Muscle layer of colon (tissue), 2 donors: ENCODE measurements around the gene PTPRT.

ENCODE experiments used
- H3K27ac ChIP-seq: one replicate; pipeline ENCODE4 v1.7.0; 2013; ENCODE audit warnings: low read depth, mild to moderate bottlenecking, low read length, moderate library complexity
- H3K27me3 ChIP-seq, 2 donors: one replicate each; pipeline ENCODE4 v1.7.0; 2013; ENCODE audit warnings: low read length in 2 of 2, mild to moderate bottlenecking in 2 of 2; ENCODE audit not compliant: insufficient read depth in 2 of 2, control insufficient read depth in 1 of 2
- H3K36me3 ChIP-seq: one replicate; pipeline ENCODE4 v1.7.0; 2013; ENCODE audit warnings: mild to moderate bottlenecking, low read length; ENCODE audit not compliant: insufficient read depth
- H3K4me1 ChIP-seq: one replicate; pipeline ENCODE4 v1.7.0; 2013; ENCODE audit warnings: mild to moderate bottlenecking, low read length; ENCODE audit not compliant: insufficient read depth
- H3K4me3 ChIP-seq, 2 donors: one replicate each; pipeline ENCODE4 v1.7.0; 2013; ENCODE audit warnings: low read length in 2 of 2, low read depth in 1 of 2, mild to moderate bottlenecking in 1 of 2, moderate library complexity in 1 of 2
- H3K9ac ChIP-seq: one replicate; pipeline ENCODE4 v1.7.0; 2013; ENCODE audit warnings: low read length
- H3K9me3 ChIP-seq: one replicate; pipeline ENCODE4 v1.7.0; 2013; ENCODE audit warnings: mild to moderate bottlenecking, low read length
- donor health status: abdominal sarcoma.
- donor health status: Adenocarcinoma of cecum.

PTPRT gene

DNA sequence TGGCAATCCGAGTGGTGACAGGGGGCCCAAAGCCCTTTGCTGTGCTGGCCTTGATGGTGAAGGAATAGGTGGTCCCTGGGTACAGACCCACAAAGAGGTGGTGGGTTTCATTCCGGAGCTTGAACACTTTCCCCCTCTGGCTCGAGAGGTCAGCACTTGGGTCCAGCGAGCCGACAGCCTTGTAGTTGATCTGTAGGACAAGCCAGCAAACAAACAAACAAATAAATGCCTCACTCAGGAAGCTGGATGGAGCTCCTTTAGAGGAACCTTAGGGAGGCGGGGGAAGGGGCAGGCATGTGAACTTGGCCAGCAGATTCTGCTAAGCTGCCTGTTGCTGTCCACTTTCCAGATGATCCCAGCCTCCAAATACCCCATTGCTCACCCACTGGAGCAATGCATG lies 837.6 kb downstream of the PTPRT start:
- Histone ChIP-seq H3K27me3 (no peaks in the 10 kb centered on the region), H3K9me3 (no peaks in the 10 kb centered on the region), H3K36me3 (no peaks in the 10 kb centered on the region), H3K4me3 (no peak overlapping the region), H3K27ac (no peak overlapping the region), H3K4me1 (no peaks in the 10 kb centered on the region), H3K9ac (no peak overlapping the region)

DNA sequence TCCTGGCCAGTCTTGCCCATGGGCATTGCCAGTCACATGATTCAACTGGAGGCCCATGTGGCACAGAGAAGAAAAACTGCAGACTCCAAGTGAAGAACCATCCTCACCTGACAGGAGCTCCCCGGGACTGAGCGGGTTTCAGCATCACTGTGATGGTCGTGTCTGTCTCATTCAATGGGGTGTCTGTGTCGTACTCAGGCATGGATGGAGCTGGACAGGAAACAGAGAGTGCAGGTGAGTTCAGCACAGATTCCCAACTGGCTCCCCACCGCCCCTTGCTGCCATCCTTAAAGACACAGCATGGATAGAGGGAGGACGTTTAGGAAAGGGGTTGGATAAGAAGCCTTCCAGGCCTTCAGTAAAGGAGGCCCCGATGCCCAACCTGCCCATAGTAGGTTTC lies 839.2 kb downstream of the PTPRT start:
- H3K27me3 ChIP-seq: no peaks in the 10 kb centered on the region
- H3K36me3 ChIP-seq: no peaks in the 10 kb centered on the region
- H3K9me3 ChIP-seq: no peaks in the 10 kb centered on the region
- no peak overlapping the region for H3K9ac ChIP-seq
- H3K4me3 ChIP-seq: no peak overlapping the region
- H3K27ac ChIP-seq: no peak overlapping the region
- H3K4me1 ChIP-seq: no peaks in the 10 kb centered on the region

DNA sequence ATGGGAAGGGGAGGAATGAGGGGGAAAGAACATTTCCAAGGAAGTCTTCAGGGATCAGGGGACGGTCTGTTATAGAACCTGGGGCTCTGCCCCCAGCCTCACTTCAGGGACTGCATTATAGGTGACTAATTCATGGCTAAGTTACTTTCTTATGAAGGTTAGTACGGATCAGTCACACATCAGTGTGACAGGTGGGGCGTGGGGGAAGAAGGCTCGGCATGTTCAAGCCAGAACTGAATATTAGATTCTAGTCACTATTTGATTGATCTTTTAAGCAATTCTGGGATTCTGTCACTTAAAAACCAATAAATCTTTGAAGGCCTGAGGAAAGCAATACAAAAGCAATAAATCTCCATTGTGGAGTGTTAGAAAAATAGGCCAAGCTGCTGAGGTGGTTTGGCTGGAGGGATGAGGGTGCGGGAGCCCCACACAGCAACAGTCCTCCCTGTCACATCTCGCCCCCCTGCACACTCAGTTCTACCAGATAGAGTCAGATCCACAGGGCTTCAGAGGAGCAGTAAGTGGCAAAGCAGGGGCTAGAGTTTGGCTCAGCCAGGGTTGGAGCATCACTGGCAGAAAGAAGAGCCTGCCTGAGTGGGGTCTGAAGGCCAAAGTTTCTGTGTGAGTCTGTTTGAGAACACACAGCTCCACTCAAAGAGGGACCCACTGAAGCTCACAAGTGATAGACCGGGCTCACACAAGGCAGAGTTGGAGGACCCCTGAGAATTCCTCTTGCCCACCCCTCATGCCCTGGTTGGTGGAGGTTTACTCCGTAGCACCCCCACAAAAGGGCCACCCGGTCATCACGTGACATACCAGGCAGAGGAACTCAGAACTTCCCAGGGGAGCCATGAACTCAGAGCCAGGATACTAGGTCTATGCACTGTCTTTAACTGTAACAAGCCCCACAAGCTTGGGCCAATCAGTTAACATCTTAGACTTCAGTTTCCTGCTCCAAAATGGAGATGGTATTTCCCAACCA lies 843.2 kb downstream of the PTPRT start:
- Histone ChIP-seq H3K4me3 (no peak overlapping the region), H3K36me3 (no peaks in the 10 kb centered on the region), H3K4me1 (no peaks in the 10 kb centered on the region), H3K27ac (no peak overlapping the region), H3K9ac (no peak overlapping the region), H3K9me3 (no peaks in the 10 kb centered on the region), H3K27me3 (no peaks in the 10 kb centered on the region)

DNA sequence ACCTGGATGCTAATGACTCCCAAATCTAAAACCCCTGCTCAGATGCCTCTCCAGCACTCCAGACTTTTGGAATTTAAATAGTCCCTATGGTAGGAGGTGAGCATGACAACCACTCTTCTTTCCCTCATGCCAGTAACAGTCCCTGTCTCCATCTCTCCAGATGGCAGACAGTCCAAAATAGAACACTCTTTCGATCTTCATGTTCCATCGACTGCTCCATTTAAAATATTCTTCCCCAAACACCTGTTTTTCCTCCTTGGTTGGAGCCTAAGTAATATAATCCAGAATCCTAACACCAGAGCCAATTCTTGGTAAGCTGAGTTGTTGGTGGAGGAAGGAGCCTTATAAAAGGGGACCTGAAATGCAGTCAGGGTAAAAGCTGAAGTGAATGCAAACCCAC lies 848.1 kb downstream of the PTPRT start:
- Histone ChIP-seq H3K4me1 (no peaks in the 10 kb centered on the region), H3K27me3 (no peaks in the 10 kb centered on the region), H3K27ac (no peak overlapping the region), H3K9ac (no peak overlapping the region), H3K9me3 (no peaks in the 10 kb centered on the region), H3K4me3 (no peak overlapping the region), H3K36me3 (no peaks in the 10 kb centered on the region)

DNA sequence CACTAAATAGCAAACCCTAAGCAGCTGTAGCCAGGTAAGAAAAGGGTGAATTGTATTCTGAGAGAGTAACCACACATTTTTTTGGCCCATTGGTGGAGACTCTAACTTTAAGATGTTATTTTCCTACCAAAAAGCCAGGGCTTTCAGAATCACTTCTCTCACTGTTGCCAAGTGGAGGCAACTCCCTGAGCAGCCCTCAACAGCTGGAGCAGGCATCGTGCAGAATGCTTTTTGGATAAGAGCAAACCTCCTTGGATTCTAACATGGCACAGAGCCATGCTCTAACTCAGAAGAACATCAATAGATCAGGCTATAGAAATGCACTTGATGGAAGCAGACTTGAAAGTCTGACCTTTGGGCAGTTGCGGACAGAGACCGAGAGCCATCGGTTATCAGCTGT lies 849.3 kb downstream of the PTPRT start:
- Histone ChIP-seq H3K9me3 (no peaks in the 10 kb centered on the region), H3K4me1 (no peaks in the 10 kb centered on the region), H3K9ac (no peak overlapping the region), H3K27me3 (no peaks in the 10 kb centered on the region), H3K27ac (no peak overlapping the region), H3K36me3 (no peaks in the 10 kb centered on the region), H3K4me3 (no peak overlapping the region)

DNA sequence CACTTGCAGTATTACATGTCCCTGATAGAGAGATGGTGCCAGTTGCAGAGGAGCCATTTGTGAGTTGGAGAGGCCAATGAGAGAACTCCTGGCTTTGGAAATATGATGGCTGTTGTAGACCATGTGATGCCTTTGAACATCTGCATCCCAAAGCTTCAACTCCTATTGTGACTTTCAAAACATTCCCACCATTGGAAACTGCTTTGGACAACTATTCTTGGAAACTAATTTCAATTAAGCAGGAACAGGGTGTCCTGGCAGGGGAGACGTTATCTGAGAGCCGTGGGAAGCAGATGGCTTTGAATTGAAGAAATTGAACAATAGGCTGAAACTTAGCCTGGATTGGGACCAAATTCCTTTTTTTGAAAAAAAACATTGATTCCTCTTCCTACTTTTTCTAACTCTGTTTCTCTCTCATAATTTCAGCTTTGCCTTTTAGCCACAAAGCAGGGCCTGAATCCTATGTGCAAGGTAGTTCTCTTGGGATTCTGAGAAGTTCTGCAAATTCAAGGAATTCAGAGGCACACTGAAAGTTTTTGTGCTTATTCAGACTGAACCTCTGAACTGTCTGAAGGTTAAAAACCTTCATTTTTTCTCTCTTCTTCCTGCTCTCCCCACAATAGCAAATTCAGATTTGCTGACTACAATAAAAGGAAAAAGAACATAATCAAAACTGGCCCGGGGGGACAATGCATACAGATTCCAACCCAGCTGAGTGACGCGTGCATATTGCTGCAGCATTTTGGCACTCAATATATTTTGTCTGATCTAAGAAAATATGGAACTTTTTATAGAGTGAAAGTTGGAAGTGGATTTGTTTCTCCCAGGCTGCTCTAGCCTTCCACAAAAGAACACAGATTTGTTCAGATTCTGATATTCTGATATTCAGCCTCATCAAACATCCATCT lies 851.2 kb downstream of the PTPRT start:
- H3K9ac ChIP-seq: no peak overlapping the region
- H3K4me1 ChIP-seq: no peaks in the 10 kb centered on the region
- no peak overlapping the region for H3K27ac ChIP-seq

DNA sequence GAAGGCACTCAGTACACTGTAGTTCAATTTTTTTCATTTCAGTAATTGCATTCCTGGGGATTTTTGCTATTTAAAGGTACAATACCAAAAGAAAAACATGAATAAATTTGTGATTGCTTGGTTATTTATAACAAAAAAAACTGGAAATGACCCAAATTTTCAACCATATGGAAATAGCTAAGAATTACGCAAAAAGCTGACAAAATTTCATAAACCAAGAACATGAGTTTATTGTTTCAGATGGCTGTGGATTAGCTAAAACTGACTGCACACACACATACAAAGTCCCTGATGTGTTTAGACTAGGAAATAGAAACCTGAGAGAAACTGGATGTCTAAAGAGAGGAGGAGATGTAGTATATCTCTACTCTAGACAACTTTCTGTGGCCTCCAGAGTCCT lies 853.1 kb downstream of the PTPRT start:
- no peaks in the 10 kb centered on the region for H3K36me3 ChIP-seq
- no peaks in the 10 kb centered on the region for H3K4me1 ChIP-seq
- no peaks in the 10 kb centered on the region for H3K27me3 ChIP-seq

More for the DNA sequence above, 851.2 kb downstream of the PTPRT start:
- no peaks in the 10 kb centered on the region for H3K9me3 ChIP-seq
- H3K4me3 ChIP-seq: no peak overlapping the region
- no peaks in the 10 kb centered on the region for H3K36me3 ChIP-seq
- H3K27me3 ChIP-seq: no peaks in the 10 kb centered on the region

DNA sequence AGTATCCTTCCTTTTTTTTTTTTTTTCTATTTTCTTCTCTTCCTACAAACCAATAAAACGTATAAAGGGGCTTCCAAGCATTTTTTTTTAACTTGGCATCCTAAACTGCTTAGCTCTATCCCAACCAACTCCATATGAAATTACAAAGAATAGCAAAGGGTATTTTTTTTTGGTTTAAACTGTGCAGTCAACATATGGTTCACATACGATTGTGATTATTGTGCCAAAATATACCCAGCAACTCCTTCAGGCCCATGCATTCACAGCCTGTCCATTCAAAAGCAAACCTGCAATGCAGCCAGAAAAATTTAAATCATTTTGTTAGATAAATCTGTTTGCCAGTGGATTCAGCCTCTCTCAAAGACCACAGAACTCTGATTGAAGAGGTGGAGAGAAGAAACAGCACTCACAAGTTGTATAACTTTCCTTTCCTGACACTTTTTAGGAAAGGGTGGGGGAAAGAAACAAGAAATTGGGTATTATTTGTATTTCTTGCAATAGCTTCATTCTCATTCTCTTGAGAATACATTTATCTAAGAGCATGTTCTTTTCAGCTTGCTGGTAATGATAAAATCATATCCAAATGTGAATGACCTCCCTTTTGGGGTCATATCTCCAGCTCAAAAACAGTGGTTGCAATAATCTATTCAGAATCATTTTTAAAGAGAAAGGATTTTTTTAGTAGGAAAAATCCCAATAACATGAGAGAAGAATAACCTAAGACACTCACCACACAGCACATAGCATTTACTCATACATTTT lies 870.3 kb downstream of the PTPRT start:
- H3K4me3 ChIP-seq: no peak overlapping the region
- no peak overlapping the region for H3K9ac ChIP-seq
- H3K9me3 ChIP-seq: no peaks in the 10 kb centered on the region
- no peak overlapping the region for H3K27ac ChIP-seq
- no peaks in the 10 kb centered on the region for H3K4me1 ChIP-seq
- no peaks in the 10 kb centered on the region for H3K27me3 ChIP-seq
- no peaks in the 10 kb centered on the region for H3K36me3 ChIP-seq

More for the DNA sequence above, 853.1 kb downstream of the PTPRT start:
- Histone ChIP-seq H3K9me3 (no peaks in the 10 kb centered on the region), H3K4me3 (no peak overlapping the region), H3K9ac (no peak overlapping the region), H3K27ac (no peak overlapping the region)

DNA sequence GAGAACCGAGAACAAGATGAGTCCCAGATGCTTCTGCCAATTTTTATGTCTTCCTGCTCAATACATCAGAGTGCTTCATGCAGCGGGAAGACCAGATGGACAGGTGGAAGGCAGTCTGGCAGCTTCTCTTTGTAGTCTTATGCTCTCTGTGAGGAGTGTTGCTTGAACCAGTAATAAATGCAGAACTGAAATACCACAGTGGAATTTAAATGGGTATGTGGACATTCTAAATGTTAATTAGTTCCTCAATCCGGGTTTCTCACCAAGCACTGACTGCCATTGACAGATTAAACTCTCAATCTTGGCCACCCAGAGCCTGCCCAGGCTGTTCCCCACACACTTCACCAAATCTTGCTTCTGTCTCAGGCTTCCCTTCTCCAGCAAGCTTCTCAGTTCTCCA lies 876.0 kb downstream of the PTPRT start:
- Histone ChIP-seq H3K9me3 (no peaks in the 10 kb centered on the region), H3K27ac (no peak overlapping the region), H3K36me3 (no peaks in the 10 kb centered on the region), H3K4me3 (no peak overlapping the region), H3K9ac (no peak overlapping the region), H3K27me3 (no peaks in the 10 kb centered on the region), H3K4me1 (no peaks in the 10 kb centered on the region)

DNA sequence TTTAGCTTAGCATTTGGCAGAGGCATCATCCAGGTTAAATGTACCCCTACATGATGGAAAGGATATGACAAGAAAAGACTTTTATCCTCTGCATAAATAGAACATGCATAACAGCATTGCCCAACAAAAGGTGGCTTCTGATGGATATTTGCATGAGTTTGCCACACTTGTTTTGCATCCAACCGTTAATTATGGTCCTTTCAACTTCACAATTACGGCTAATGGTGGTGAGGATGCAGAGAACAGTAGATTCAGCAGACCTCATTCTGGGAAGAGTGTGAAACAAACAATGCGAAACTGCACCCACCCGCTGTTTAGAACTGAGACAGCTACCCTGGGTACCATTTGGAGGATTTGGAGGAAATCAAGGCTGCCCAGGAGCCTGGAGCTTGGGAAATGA lies 880.7 kb downstream of the PTPRT start:
- H3K4me1 ChIP-seq: no peaks in the 10 kb centered on the region
- no peak overlapping the region for H3K27ac ChIP-seq
- H3K4me3 ChIP-seq: no peak overlapping the region
- H3K27me3 ChIP-seq: no peaks in the 10 kb centered on the region
- H3K36me3 ChIP-seq: no peaks in the 10 kb centered on the region
- no peaks in the 10 kb centered on the region for H3K9me3 ChIP-seq
- H3K9ac ChIP-seq: no peak overlapping the region

DNA sequence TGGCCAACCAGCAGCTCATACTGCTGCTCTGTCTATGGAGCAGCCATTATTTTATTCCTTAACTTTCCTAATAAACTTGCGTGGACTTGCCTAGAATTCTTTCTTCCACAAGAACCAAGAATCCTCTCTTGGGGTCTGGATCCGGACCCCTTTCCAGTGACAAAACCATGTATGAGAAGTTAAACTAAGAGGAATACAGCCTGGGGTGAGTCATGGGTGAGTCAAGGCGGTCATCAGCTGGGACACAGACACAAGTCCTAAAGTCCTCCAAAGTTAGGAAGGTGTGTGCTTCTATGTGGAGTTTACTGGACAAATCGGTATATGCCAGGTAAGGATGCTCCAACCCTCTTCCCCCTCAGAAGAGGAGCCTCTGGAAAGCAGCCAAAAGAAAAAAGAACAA lies 881.5 kb downstream of the PTPRT start:
- Histone ChIP-seq H3K36me3 (no peaks in the 10 kb centered on the region), H3K27ac (no peak overlapping the region), H3K27me3 (no peaks in the 10 kb centered on the region), H3K9me3 (no peaks in the 10 kb centered on the region), H3K4me3 (no peak overlapping the region), H3K9ac (no peak overlapping the region), H3K4me1 (no peaks in the 10 kb centered on the region)
